Fibroblast of upper back skin (primary cell): Measurements from ENCODE around the gene MIPOL1.

ENCODE experiments used
- DNase-seq: peaks from one replicate; pipeline ENCODE4 v3.0.0-alpha.2; 2013

The MIPOL1 gene

DNA sequence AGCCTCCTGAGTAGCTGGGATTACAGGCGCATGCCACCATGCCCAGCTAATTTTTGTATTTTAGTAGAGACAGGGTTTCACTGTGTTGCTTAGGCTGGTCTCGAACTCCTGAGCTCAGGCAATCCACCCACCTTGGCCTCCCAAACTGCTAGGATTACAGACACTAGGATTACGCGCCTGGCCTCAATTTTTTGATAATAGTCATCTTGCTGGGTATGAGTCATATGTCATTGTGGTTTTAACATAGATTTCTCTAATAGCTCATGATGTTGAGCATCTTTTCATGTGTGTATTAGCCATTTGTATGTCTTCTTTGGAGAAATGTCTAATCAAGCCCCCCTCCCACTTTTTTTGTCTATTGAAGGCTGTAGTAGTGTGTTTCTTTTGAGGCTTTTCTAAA lies 38.3 kb downstream of the MIPOL1 start:
- DNase-seq: peak; percentile 83

DNA sequence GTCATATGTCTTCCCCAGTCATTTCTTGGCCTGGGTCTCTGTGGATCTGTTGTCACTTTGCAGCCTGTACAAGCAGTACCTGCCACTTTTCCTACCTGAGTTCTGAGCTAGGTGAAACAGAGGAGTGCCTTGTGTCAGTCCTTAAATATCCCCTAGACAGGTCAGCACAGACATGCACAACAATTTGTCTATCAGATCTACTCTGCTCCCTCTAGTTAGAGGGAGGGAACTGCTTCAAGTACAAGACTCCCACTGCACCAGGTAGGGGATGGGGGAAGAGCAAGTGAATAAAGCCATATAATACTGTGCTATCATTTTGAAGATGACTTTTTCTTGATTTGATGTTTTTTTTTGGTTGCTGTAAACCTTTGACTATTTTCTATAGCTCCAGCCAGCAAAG lies 39.4 kb downstream of the MIPOL1 start:
- DNase-seq: no peak

DNA sequence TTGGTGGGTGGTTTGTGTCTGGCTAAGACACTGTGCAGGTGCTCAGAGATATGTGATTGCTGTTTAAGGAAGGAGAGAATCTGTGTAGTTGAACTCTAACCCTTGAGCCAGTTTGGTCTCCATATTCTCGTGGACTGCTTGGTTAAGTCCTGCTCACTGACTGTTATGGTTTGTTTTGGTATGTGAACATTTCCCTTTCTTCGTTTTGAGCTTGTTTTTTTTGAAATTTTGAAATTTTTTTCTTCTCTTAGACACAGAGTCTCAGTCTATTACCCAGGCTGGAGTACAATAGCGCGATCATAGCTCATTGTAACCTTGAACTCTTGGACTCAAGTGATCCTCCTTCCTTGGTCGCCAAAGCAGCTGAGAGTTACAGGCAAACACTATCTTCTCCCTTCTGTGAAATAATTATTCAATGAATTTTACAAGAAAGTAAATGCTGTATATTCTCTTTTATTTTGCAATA lies 40.0 kb downstream of the MIPOL1 start:
- no peak for DNase-seq

DNA sequence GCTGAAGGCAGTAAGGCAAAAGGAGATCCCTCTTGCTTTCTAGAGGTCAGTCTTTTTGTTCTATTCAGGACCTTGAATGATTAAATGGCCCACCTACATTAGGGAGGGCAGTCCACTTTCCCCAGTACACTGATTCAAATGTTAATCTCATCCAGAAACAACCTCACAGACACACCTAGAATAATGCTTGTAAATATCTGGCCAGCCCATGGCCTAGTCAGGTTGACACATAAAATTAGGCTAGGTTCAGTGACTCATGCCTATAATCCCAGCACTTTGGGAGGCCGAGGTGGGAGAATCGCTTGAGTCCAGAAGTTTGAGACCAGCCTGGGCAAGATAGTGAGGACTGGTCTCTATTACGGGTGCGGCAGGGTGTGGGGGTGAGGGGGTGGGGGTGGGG lies 43.5 kb downstream of the MIPOL1 start:
- DNase-seq: no peak

DNA sequence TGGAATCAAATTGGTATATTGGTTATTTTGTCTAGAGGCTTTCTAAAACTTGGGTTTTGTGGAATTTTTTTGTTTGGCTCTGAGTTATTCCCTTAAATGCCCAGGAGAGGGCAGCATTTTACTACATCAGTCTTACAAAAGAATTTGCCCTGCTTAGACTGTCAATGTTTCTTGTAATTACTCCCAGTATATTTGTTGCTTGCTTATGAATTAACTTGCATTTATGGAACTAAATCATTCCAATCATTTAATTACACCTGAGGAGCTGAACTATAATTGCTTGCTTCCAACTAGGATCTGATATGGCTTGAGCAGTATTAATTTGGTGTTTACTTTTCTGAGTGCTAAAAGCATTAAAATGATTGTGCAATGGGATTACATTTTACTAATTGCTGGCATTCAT lies 48.7 kb downstream of the MIPOL1 start:
- peak; percentile 43 for DNase-seq

DNA sequence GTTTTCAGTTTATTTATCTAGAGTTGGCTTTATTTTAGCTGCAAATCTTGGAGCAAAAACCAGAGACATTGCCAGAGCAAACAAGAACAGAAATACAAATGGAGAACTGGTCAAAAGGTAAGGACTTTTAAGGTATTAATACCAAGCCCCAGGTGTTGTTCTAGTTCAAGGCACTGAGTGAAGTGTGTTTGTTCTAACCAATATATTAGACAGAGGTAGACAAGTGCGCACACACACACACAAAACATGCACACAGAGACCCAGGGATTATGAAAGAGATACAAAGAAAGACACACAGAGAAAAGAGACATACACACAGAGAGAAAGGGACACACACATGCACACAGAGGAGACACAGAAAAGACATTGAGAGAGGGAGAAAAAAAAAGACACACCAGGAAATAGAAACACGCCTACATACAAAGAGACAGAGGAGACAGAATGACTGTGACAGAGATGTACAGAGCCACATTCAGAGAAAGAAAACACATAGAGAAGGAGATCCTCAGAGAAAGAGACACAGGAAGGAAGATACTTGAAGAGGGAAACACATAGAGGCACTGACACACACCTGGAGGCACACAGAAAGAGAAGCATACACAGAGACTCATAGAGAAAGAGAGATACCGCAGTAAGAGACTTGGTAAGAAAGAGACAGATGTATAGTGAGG lies 50.2 kb downstream of the MIPOL1 start:
- DNase-seq: no peak

DNA sequence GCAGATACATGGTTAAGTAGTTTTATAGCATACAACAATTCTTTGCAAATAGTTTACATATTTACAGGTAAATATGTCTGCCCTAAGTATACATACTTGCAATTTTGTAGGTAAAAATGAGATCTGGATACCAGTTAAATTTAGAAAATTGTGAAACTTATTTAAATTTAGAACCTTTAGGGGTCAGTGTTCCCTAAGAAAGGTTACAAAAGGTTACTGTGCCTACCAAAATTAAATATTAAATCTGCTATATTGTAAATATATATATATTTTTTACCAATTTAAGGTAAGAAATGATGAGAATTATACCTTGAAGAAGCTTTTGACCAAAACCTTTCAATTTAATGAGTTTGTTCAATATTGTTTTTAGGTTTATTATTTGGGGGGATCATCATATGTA lies 54.0 kb downstream of the MIPOL1 start:
- DNase-seq: no peak

DNA sequence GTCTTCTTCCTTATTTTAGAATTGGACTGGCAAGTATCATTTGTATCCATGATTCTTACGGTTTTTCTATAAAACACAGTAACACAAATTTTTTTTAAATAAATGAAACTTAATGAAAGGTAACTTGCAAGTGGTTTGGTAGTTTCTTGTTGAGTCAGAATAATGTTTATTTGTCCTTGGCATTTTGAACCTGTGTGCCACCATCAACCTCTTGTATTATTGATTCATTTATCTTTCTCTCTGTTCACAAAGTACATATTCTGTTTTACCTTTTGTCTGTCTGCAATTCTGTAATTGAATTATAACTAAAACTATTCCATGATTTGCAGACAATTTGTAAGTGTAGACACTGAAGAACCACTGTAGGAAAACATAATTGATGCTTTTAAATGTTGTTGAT lies 54.7 kb downstream of the MIPOL1 start:
- no peak for DNase-seq

DNA sequence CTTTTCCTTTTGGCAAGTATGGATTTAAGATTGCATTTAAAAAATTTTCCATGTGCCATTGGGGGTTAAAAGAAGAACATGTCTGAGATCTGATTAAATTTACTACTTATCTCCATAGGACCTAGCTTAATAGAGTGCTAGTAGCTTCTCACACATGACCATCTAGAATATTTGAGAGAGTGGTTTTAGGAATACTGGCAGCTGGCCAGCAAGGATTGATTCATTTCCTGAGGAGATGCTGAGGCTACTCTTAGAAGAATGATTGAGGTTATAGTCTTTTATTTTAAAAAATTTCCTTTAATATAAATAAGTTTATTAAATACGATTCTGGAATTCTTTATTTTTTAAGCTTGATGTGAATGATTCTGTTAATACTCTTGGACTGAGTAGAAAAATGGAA lies 56.2 kb downstream of the MIPOL1 start:
- DNase-seq: peak; percentile 85

DNA sequence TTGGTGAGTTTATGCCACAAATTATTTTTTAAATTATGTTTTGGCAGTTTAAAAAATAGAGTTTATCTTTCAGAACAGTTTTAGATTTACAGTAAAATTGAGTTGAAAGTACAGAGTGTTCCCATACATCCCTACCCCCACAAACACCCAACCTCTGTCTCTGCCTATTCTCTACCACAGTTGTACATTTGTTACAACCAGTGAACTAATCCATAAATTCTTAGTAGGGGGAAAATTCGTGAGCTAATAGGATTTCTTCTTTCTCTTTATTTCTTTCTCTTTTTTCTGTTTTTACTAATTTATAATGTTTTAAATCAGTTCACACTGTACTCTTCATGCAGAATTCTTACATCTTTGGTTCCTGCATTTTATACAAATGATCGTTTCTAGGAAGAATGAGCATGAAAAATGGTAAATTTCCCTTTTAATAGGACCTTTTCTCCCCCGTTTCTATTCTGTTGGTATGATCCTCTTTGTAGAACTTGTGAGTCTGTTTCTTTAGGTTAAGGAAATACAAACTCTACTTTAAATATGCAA lies 56.7 kb downstream of the MIPOL1 start:
- DNase-seq: no peak

DNA sequence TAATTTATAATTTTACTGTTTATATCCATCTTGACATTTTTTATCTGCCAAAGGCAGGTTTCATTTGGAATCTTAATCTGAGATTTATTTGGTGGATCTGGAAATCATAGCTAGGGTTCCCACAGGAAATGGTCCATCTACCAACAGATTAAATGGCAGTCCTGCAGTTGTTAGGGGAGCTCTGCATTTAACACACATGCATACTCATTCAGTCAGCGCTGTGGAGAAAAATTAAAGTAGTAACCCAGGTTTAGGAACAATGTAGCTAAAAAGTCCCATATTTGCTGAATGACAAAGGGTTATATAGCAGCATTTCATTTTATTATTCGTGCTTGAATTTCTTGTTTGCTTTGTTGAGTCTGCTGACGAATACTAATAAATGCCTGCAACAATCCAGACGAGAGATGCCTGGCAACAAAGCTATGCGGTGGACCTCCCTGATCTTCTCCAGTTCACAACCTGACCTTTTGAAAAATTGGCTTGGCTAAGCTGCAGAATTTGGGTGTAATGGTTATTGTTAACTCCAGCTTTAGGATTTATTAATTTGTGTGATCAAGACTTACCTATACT lies 59.8 kb downstream of the MIPOL1 start:
- DNase-seq: no peak

DNA sequence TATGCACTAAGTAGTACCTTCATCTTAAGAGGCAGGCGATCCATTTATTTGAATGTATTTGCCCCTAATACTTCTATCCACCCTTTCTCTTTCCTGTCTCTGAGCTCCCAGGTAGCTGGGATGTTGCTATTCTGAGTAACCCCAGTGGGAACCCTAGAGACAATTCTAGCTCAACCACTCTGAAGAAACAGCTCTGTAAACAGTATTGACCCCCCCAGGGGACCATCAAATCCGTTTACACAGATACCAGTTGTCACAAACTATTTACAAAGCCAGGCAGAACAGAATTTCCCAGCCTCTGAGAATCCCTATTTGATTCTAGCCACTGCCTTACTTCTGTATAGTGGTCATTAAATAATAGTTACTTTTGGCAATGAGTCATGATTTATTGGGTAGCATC lies 64.9 kb downstream of the MIPOL1 start:
- DNase-seq: no peak

DNA sequence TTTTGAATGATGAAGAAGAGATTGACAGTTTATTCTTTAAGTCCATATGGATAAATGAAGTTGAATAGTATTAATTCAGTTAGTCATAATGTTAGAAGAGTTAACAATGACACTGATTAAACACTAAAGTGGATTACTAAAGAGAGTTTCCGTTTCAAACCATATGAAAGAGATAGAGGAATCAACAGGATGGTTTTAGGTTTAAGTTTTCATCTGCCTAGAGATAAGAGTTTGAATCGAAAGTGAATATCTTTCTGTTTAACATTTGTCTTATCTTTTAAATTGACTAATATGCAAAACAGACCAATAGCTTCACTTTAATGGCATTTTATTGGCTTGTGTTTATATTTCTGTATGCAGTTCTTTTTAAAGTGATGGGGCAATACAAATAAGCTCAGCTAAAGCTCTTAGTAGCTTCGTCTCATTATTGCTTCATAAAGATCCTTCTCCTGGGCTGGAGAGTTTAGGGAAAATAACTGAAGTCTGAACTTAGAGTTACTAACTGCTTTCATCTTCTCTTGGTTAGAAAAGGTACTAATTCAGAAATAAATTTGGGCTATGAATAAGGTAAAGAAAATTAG lies 66.0 kb downstream of the MIPOL1 start:
- no peak for DNase-seq

DNA sequence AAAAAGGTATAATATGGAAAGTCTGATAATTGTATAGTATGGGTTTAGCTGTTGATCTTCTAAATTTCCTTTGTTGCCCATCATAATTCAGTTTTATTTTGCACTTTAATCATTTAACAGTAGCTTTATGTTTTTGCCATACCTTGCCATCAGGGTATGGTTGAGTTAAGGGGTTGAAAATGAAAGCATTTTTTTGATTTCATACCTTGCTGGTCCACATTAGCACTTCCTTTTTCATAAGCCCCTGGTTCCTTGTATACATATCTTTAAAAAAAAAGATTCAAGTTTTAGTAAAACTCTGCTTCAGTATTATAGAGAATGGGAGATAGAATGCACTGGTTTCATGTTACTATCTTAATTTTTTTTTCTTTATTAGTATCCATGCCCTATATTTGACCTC lies 71.1 kb downstream of the MIPOL1 start:
- no peak for DNase-seq

DNA sequence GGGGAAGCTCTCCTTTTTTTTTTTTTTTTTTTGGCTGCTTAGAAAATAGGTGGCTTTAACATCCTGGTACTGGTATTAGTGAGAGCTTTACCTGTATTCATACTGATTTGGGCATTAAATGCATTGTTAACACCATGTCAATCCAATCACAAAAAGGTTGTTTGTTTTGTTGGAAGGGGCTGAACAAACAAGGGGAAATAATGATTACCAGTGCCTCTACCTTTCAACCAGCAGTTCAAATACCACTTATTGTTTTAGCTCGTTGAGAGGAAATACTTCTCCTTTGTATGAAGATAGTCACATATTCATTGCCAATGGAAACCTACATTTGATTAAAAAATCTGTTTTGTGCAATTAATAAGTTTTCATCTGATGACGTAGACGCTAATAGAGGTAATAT lies 72.9 kb downstream of the MIPOL1 start:
- no peak for DNase-seq

DNA sequence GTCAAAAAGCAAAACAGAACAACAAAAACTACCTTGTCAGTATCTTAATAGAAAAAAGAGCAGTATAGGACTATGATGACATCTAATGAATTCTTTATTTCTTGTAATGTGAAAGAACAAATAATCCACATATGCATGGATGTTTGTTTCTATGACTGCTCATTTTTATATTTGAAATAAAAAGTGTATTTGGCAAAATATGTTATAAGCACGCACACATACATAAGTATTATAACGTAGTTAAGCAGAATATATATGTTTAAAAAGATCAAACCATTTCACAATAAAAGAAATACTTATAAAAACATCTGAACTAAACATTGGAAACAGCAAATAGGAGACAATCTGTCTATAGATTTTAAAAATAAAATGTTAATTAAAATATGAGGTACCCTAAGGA lies 74.8 kb downstream of the MIPOL1 start:
- DNase-seq: no peak

DNA sequence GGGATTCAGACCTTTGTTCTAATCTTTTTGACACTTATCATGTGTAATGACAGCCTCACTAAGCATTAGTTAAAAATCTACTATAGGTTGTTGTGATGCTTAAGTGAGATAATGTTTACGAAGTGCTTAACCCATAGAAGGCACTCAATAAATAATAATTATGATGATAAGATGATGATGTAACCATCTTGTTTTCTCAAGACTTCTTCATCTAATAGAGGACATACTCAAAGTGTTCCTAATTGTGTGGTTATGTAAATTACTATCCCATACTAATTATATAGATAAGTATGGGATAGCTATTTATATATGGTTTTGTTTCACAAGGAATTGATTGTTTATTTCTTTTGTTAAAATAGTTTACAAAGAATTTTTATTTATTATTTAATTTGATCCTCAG lies 76.9 kb downstream of the MIPOL1 start:
- DNase-seq: no peak

DNA sequence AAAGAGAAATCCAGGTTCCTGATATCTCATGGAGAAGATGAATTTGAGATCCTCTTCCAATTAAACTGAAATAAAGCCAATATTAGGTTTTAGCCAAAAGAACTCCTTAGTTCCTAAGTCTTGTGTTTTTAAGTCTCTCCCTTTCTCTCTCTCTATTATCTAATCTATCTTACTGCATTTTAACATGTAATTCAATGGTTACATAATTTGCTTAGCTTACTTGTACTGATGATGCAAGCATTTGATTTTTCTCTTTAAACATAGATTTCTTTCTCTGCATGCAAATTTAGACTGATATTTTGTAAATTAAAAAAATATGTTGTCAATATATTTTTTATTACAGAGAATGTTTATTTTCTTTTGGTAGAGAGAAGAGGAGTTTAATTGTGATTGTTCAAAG lies 78.2 kb downstream of the MIPOL1 start:
- no peak for DNase-seq

DNA sequence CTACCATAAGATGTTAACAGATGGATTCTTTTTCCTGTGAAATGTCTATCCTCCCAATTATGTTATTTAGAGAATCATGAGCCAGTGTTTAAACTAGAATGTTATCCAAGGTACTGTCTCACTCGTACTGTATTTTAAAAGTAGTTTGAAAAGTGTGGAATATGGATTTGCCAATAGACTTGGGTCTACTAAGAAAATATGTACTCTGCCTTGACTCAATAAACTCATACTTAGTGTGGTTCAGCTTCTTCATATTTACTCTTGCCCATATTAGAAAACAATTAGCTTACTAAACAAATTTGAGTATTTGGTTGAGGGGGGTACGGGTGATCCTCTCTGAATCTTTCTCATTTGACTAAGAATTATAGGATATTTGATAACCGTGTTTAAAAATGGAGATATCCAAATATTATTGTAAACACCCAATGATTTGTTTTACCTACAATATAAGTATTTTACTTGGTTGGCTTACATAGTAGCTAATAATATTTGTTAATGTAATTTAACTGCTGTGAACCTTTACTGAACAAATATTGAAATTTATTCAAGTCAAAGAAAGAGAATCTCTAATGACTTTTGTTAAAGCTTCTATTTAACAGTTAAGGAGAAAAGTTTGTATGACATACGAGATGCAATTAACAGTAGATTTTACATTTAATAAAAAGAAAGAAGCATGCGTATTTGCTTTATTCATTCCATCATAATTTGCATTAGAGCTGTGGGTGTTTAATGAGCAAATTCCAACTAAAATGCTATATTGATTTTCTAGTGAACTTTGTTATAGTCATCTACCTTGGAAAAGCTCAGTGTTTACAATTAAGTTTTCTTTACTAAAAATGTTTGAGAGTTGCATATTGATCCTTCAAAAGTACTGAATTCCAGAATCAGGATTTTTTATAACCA lies 81.2 kb downstream of the MIPOL1 start:
- DNase-seq: no peak

DNA sequence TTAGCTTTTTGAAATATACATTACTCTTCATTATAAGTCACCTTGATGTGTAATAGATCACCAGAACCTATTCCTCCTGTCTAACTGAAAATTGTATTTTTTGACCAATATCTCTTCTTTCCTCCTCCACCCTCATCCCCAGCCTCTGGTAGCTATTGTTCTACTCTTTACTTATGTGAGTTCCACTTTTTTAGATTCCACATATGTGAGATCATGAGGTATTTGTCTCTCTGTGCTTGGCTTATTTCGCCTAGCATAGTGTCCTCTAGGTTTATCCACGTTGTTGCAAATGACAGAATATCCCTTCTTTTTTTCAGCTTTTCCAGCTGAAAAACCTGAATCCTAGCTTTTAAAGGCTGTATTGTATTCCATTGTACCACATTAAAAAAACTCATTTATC lies 82.1 kb downstream of the MIPOL1 start:
- no peak for DNase-seq

DNA sequence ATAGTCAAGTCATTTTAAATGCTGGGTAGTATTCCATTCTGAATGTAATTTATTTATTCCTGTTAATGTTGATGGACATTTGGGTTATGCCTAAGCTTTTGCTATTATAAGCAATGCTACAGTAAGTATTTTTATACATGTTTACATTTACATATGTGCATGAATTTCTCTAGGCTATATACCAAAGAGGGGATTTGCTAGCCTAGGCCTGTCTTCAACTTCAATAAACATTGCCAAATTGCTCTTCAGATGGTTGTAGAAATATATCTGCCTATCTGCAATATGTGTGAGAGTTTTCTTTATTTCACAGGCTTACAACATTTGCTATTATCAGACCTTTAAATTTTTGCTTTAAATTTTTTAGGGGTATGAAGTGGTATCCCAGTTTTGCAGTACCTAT lies 87.0 kb downstream of the MIPOL1 start:
- no peak for DNase-seq

DNA sequence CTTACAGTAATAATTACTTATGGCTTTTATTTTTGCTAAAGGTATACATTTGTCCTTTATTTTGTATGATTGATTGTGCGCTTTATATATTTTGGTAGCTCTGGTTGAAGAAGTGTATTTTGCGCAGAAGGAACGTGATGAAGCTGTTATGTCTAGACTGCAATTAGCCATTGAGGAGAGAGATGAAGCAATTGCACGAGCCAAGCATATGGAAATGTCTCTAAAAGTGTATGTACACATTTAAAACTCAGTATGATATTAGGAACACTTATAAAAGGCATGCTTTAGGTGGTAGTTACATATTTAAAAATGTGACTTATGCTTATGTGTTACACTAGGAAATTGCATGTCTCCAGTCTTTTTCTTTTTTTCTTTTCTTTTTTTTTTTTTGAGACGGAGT lies 87.5 kb downstream of the MIPOL1 start:
- no peak for DNase-seq

DNA sequence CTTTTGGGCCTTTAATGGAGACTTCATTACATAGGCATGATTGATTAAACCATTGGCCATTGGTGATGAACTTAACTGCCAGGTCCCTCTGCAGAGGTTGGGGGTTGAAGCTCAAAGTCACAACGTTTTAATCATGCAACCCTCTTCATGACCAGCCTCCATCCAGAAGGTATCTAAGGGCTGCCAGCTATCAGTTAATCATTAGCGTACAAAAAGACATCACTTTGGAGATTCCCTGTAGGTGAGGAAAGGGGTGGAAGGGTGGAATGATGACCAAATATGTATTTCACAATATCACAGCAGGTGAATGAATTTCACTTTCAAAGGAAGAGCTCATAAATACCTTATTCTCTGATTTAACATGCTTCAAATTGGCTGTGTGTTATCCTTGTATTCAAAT lies 92.0 kb downstream of the MIPOL1 start:
- DNase-seq: no peak
